ENCODE measurements around the gene UGT1A4.

DNA sequence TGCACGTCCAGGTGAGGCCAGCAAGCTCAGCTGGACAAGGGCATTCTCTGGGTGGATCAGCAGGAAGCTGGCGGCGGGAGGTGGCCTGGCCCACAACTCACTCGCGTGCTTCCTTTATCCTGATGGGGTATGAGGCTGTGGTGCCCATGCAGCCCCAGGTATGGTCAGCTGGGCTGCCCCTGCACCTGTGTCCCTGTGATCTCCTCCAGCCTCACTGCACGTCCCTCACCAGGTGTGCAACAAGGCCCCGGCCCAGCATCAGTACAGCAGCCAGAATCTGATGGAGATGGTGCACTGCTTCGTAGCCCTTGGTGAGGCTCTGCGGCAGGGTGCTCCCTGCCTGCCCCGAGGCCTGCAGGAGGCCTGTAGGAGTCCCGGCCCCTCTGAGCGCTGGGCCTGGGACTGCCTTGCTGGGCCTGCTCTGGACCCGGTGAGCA is 77.2 kb downstream of the UGT1A4 start:
- TF ChIP-seq, protein P1, sequence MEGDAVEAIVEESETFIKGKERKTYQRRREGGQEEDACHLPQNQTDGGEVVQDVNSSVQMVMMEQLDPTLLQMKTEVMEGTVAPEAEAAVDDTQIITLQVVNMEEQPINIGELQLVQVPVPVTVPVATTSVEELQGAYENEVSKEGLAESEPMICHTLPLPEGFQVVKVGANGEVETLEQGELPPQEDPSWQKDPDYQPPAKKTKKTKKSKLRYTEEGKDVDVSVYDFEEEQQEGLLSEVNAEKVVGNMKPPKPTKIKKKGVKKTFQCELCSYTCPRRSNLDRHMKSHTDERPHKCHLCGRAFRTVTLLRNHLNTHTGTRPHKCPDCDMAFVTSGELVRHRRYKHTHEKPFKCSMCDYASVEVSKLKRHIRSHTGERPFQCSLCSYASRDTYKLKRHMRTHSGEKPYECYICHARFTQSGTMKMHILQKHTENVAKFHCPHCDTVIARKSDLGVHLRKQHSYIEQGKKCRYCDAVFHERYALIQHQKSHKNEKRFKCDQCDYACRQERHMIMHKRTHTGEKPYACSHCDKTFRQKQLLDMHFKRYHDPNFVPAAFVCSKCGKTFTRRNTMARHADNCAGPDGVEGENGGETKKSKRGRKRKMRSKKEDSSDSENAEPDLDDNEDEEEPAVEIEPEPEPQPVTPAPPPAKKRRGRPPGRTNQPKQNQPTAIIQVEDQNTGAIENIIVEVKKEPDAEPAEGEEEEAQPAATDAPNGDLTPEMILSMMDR (IDR thresholded peaks at IDR 0.05), result no peak
- TF ChIP-seq EP300 (IDR thresholded peaks at IDR 0.05) (no peak), POLR2A (IDR thresholded peaks at IDR 0.05) (no peak), POLR2AphosphoS5 (IDR thresholded peaks at IDR 0.05) (no peak)
